GM15510 (cell line): Measurements from ENCODE around the gene OR5F1.

ENCODE experiments used
- POLR2A ChIP-seq: IDR thresholded peaks from 3 replicates; pipeline ENCODE4 v1.6.1; 2011; ENCODE audit warnings: borderline replicate concordance; ENCODE audit not compliant: insufficient read length; ENCODE audit errors: extremely low read depth

Gene OR5F1

DNA sequence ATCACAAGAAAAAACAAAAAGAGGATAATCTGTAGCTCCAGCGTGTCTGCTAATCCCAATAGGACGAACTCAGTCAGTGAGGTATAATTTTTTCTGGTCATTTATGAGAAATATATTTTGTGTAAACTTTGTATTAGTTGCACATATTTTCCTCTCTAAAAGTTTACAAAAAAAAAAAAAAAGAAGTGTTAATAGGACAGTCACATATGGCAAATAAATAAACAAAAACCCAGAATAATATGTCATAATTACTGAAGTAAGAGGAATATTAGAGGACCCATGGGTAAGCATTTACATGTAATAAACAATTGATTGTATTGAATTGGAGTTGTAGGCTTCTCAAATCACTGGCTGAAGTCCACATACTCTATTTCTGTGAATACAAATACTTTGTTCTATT lies at the start of gene OR5F1:
Gene OR5F1, minus strand, starts transcription at position 101 of the 400 bp plus-strand sequence. Its CDS starts 0 bp downstream, at position 101.
- TF ChIP-seq POLR2A: no peak

DNA sequence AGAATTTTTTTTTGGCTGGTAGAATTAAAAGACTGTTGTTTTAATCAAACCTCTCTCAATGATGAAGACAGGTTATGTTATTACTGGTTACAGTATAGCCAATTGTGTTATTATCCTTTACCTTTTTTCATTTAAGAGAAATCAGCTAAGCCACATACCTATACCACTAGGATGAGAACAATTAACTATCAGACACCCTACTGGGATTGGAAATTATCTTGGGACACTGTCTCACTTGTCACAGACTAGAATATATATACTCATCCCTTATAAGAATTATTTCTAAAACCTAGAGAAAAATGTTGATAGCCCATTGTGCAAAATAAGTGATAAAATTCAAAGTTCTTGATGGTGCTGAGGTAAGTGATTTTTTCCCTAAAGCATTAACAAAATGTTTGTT lies 32.9 kb upstream of the OR5F1 start, which contains the start of gene OR5AS1:
Gene OR5AS1, plus strand, starts transcription at position 301 of the 400 bp plus-strand sequence. CDS start 2,765 bp downstream, outside the sequence.
- no peak for TF ChIP-seq POLR2A

DNA sequence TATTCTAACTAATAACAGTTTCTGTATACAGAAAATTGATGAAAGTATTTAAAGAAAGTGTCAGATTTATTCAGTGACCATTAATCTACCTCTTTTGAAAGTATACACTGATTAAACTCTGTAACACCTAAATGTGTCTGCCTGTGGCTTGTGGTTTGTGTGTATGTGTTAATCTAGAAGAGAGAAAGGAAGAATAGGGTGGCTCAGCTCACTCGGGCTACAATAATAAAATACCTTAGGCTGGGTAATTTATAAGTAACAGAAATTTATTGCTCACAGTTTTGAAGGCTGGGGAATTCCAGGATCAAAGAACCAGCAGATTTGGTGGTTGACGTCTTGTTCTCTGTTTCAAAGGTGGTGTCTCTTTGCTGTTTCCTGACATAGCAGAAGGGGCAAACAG lies 19.4 kb upstream of the OR5F1 start:
- TF ChIP-seq POLR2A: no peak

DNA sequence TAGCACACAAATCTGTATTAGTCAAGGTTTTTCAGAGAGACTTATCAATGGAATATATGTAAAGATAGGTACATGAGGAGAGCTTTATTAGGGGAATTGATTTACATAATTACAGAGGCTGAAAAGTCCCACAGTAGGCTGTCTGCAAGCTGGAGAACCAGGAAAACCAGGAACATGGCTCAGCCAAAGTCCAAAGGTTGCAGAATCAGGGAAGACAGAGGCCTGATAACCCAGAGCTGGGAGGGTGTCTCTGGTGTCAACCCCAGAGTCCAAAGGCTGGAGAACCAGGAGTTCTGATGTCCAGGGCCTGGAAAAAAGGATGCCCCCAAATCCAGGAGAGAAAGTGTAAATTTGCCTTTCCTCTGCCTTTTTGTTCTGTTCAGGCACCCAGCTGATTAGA lies 16.3 kb upstream of the OR5F1 start:
- no peak for TF ChIP-seq POLR2A

DNA sequence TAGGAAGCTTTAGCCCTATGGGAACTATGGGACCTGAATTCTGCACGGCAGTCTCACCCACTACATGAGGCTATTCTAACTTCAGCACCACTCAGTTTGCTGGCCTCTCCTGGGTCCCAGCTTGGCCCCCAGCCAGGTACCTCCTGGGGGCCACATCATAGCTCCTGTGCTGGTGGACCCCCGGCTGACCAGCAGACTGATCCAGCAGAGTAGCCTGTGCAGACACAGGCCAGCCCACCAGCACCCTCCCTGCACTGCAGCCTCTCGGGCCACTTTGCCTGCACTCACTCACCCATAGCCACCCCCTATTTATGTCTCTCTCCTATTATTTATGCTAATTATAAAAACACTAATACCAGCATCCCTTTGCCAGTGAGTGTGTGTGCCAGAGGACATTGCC lies 23.5 kb downstream of the OR5F1 start:
- no peak for TF ChIP-seq POLR2A

DNA sequence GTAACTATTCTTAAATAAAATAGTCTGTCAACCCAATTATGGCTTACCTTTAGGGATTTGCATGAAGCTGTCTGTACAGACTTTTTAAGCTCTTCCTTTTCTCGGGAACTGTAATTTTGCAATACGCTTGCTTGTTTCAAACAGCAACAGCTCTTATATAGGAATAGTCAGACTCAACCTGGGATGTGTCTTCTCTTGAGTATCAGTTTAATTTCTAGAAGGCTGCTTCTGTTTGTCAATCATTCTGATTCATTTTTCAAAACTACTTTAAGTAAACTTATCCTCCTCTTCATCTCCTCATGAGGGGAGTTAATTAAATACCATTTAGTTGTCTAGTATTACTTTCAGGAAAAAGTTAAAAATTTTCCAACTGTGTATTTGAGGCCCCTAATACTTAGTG lies 24.6 kb downstream of the OR5F1 start, which contains the start of gene OR10AG1:
Gene OR10AG1, minus strand, starts transcription at position 101 of the 400 bp plus-strand sequence. Its CDS starts 38 bp downstream, at position 63.
- no peak for TF ChIP-seq POLR2A

DNA sequence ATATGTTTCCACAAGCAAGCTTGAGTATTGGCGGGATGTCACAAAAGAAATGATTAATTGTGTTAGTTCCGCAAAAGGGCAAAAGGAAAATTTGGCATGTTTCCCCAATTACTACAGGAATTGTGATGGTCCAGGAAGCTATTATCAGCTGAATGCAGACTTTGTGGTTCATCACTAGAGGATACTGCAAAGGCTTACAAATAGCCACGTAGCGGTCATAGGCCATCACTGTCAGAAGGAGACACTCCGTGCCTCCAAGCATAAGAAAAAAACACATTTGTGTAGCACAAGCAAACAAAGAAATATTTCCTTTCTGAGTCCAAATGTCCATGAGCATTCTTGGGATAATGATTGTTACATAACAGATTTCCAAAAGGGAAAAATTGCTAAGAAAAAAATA lies 26.5 kb downstream of the OR5F1 start:
- TF ChIP-seq POLR2A: no peak

DNA sequence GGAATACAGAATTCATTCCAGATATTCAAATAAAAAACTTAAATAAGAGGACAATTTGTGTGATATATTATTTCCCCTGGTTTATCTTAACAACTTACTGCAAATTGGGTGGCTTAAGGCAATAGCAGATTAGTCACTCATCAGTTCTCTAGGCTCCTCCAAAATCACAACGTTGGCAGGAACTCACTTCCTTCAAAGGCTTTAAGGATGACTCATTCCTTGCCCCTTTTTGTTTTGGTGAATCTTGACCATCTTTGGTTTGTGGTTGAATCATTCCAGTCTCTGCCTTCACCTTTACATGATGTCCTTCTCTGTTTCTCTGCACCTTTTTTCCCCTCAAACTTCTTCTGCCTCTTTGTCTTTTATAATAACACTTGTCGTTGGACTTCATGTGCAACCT lies 28.0 kb downstream of the OR5F1 start:
- TF ChIP-seq POLR2A: no peak

DNA sequence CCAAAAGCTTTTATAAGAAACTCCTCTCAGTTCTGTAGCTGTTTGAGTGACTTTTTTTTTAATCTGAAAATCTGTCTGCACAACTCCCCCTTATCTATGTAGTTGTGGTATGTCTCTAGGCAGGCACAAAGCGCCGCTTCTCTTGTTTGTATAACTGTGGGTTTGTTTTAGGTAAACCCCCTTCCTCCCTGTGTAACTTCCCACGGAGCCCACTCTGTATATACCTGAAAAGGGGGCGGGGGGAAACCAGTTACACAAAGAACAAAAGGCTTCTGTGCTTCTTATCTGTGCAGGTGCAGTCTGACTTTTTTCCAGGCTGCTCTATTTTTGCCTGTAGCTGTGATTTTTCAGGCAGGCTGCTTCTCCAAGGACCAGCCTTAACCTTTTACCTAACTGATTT lies 37.9 kb downstream of the OR5F1 start:
- no peak for TF ChIP-seq POLR2A

DNA sequence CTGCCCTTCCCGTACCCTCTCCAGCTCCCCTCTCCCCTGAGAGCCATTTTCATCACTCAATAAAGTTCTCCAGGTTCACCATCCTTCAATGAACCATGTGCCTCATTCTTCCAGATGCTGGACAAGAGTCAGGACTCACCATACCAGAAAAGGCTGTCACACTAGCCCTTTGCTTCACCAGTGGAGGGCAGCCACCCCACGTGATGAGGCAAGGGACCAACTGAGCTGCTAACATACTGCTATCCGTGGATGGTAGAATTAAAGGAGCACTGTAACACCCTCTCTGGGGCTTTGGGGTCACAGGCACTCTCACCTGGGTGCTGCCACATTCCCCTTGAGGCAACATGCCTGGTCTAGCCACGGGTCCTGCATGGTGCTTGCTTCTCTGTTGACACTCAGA lies 45.1 kb downstream of the OR5F1 start:
- no peak for TF ChIP-seq POLR2A
